ENCODE measurements around the gene PCSK7. TPM values are rescaled to one million over a fixed set of nuclear protein-coding genes. Genes with fewer than 3 reads are reported as not detected.

Gene PCSK7
- total and polyA plus RNA-seq, 2 of the 4 experiments (the other 2 are of a cell fraction): 35.8 to 54.3 TPM

GRCh38 chr11:117212697-117213355 is 19.0 kb downstream of the PCSK7 start:
- H3K4me2 ChIP-seq (ENCODE audit: low read depth, low read length): no peak overlapping the region

More at GRCh38 chr11:117212697-117213355, 19.0 kb downstream of the PCSK7 start:
- BruUV-seq (replicated peaks): no TSS peak
- Histone ChIP-seq H3K79me1 (ENCODE audit: low read depth in 1 of 2, low read length in 2 of 2) (peaks cover 5 to 15% of the 10 kb centered on the region in 2 experiments; a peak in 3 of 4 replicates), H3K36me3 (ENCODE audit: control insufficient read depth, insufficient read depth, low read length) (peaks cover 21% of the 10 kb centered on the region), H3K56ac (ENCODE audit: extremely low read depth, insufficient read depth, low read length) (no peak overlapping the region), H3K9me3 (ENCODE audit: control insufficient read depth, insufficient read depth, low read length) (no peaks in the 10 kb centered on the region), H2AK9ac (replicated peaks; ENCODE audit: low read depth, low read length, poor library complexity) (no peak overlapping the region), H4K5ac (ENCODE audit: low read depth, low read length) (no peak overlapping the region), H2AK5ac (ENCODE audit: low read depth, low read length) (no peak overlapping the region), H3K27ac (ENCODE audit: insufficient read depth, low read length) (no peak overlapping the region), H3K18ac (ENCODE audit: low read depth, low read length) (no peak overlapping the region), H4K91ac (ENCODE audit: insufficient read depth, low read depth, low read length) (no peak overlapping the region), H2AFZ (replicated peaks; ENCODE audit: low read length, poor library complexity) (no peak overlapping the region), H3K4me1 (ENCODE audit: control insufficient read depth, insufficient read depth, low read length) (peaks cover 10% of the 10 kb centered on the region), H3K4ac (ENCODE audit: low read depth, low read length) (0 out of 2 replicates have a peak overlapping the region, but pooled peaks have one; percentile 10), H2BK15ac (ENCODE audit: low read depth, low read length) (no peak overlapping the region), H3K23ac (ENCODE audit: low read depth, low read length) (no peak overlapping the region), H2BK5ac (ENCODE audit: low read depth, low read length, poor library complexity, severe bottlenecking) (no peak overlapping the region), H3K9me1 (ENCODE audit: insufficient read depth, low read length) (peaks cover 5% of the 10 kb centered on the region; the same call in 1 of the 2 replicates), H3K9ac (ENCODE audit: low read depth, low read length) (no peak overlapping the region), H4K20me1 (ENCODE audit: insufficient read depth, low read length) (no peaks in the 10 kb centered on the region), H2BK120ac (ENCODE audit: low read depth, low read length) (no peak overlapping the region), H4K8ac (ENCODE audit: low read depth in 2 of 2, low read length in 2 of 2) (no peak overlapping the region), H3K27me3 (ENCODE audit: control insufficient read depth, insufficient read depth, low read length) (no peaks in the 10 kb centered on the region), H3K14ac (replicated peaks; ENCODE audit: low read depth, low read length) (no peak overlapping the region), H3K4me3 (ENCODE audit: insufficient read depth, low read depth, low read length) (no peak overlapping the region), H2BK20ac (ENCODE audit: low read depth, low read length) (no peak overlapping the region)
- TF ChIP-seq POLR2A (IDR thresholded peaks at IDR 0.05; ENCODE audit: low read depth, low read length) (no peak), MXI1 (IDR thresholded peaks at IDR 0.05; ENCODE audit: borderline replicate concordance, low read depth, low read length) (no peak), FOS (IDR thresholded peaks at IDR 0.05; ENCODE audit: low read depth, low read length) (no peak), RFX5 (IDR thresholded peaks at IDR 0.05; ENCODE audit: low read depth, low read length) (no peak), RCOR1 (IDR thresholded peaks at IDR 0.05; ENCODE audit: insufficient replicate concordance, low read length) (no peak), MAFK (IDR thresholded peaks at IDR 0.05; ENCODE audit: low read depth, low read length) (no peak), ELK1 (IDR thresholded peaks at IDR 0.05; ENCODE audit: borderline replicate concordance, low read depth, low read length) (no peak), RAD21 (IDR thresholded peaks at IDR 0.05; ENCODE audit: low read length) (no peak), CEBPB (IDR thresholded peaks at IDR 0.05; ENCODE audit: low read depth, low read length) (no peak)
- ATAC-seq (ENCODE audit: low read depth) (no peak), DNase-seq (no peak)
- ChIA-PET CTCF (no interaction called here), POLR2A (ENCODE audit: unreplicated experiment) (no interaction called here)
- intact Hi-C loops (cut with micrococcal nuclease) (no loop called here), dilution Hi-C loops (cut with HindIII; ENCODE audit: low sequenced_read_pairs, unreplicated experiment) (no loop called here), in situ Hi-C loops (cut with MboI; ENCODE audit: low sequenced_read_pairs) (no loop called here)
- 100% methylated on average over 2 of the region's 11 CpGs; no CpG with 5 or more reads in 1 of the 2 experiments for WGBS, 2 experiments (ENCODE audit: extremely low coverage in 2 of 2, insufficient read length in 1 of 2)
